NB4 (cell line): ENCODE measurements around the gene LAMB2.

ENCODE experiments used
- CTCF ChIP-seq: IDR thresholded peaks from one replicate; pipeline ENCODE4 v1.5.1; 2012; ENCODE audit warnings: low read depth, low read length
- MAX ChIP-seq: IDR thresholded peaks from 2 replicates; pipeline ENCODE4 v1.6.1; 2011; ENCODE audit warnings: low read depth, low read length
- POLR2A ChIP-seq: IDR thresholded peaks from 2 replicates; pipeline ENCODE4 v1.6.1; 2011; ENCODE audit warnings: mild to moderate bottlenecking; ENCODE audit not compliant: insufficient read length; ENCODE audit errors: extremely low read depth

GRCh38 chr3:49104052-49104426 lies 28.8 kb downstream of the LAMB2 start:
- TF ChIP-seq CTCF (no peak), POLR2A (no peak), MAX (peak; percentile 40)
